Neural cell (in vitro differentiated cells): ENCODE results near the gene MAVS. TPM values are rescaled to one million over a fixed set of nuclear protein-coding genes. Genes with fewer than 3 reads are reported as not detected.

Source experiments
- H2AFZ ChIP-seq: fragments of 200-600, 300-800 bp; sonication (generic), shearing (Covaris generic); 2 replicates; pipeline ENCODE4 v1.6.0; 2014; ENCODE audit warnings: low read depth, mild to moderate bottlenecking, antibody characterized with exemption, low read length, moderate library complexity
- H3F3A ChIP-seq: fragments of 200-600 bp; shearing (Covaris generic); 2 replicates; pipeline ENCODE4 v1.6.1; 2016; ENCODE audit warnings: mild to moderate bottlenecking, moderate library complexity, mixed read lengths, antibody characterized with exemption, low read length; ENCODE audit not compliant: insufficient read depth, poor library complexity, severe bottlenecking
- H3K27ac ChIP-seq: fragments of 200-600, 300-800 bp; sonication (generic), shearing (Covaris generic); 2 replicates; pipeline ENCODE4 v1.5.1; 2014; ENCODE audit warnings: mild to moderate bottlenecking, low read length, moderate library complexity
- H3K27me3 ChIP-seq: fragments of 300-800, 200-600 bp; sonication (generic), shearing (Covaris generic); 2 replicates; pipeline ENCODE4 v1.6.0; 2014; ENCODE audit warnings: mild to moderate bottlenecking, low read depth, low read length, moderate library complexity; ENCODE audit not compliant: insufficient read depth
- H3K36me3 ChIP-seq: fragments of 300-800, 200-600 bp; sonication (generic), shearing (Covaris generic); 2 replicates; pipeline ENCODE4 v1.5.1; 2014; ENCODE audit warnings: mild to moderate bottlenecking, antibody characterized with exemption, low read length, moderate library complexity; ENCODE audit not compliant: insufficient read depth
- H3K4me2 ChIP-seq: fragments of 300-800, 200-600 bp; sonication (generic), shearing (Covaris generic); 2 replicates; pipeline ENCODE4 v1.6.0; 2014; ENCODE audit warnings: mild to moderate bottlenecking, low read length
- H3K4me3 ChIP-seq: fragments of 300-800, 200-600 bp; sonication (generic), shearing (Covaris generic); 2 replicates; pipeline ENCODE4 v1.5.1; 2014; ENCODE audit warnings: mild to moderate bottlenecking, low read length, moderate library complexity
- H3K79me2 ChIP-seq: fragments of 200-600 bp; shearing (Covaris generic); replicated peaks from 2 replicates; pipeline ENCODE4 v1.6.0; 2014; ENCODE audit warnings: mild to moderate bottlenecking, low read length, moderate library complexity; ENCODE audit not compliant: insufficient read depth
- H3K9ac ChIP-seq: fragments of 300-800, 200-600 bp; sonication (generic), shearing (Covaris generic); 2 replicates; pipeline ENCODE4 v1.6.1; 2016; ENCODE audit warnings: mild to moderate bottlenecking, low read length, mixed read lengths
- H3K9me2 ChIP-seq: fragments of 200-600 bp; shearing (Covaris generic); 2 replicates; pipeline ENCODE4 v1.6.1; 2016; ENCODE audit warnings: mild to moderate bottlenecking, low read length, mixed read lengths; ENCODE audit not compliant: insufficient read depth
- H3K9me3 ChIP-seq: fragments of 200-600, 300-800 bp; sonication (generic), shearing (Covaris generic); 2 replicates; pipeline ENCODE4 v1.6.1; 2016; ENCODE audit warnings: mild to moderate bottlenecking, mixed run types, low read length, moderate library complexity, mixed read lengths
- H4K20me1 ChIP-seq: fragments of 200-600 bp; shearing (Covaris generic); 2 replicates; pipeline ENCODE4 v1.6.1; 2016; ENCODE audit warnings: mild to moderate bottlenecking, mixed run types; ENCODE audit not compliant: insufficient read depth
- CTCF ChIP-seq: fragments of 450-650 bp; IDR thresholded peaks from 2 replicates; pipeline ENCODE4 v1.5.1; 2014; ENCODE audit warnings: antibody characterized with exemption, mild to moderate bottlenecking, moderate library complexity; ENCODE audit not compliant: poor library complexity, severe bottlenecking
- EP300 ChIP-seq: fragments of 450-650 bp; conservative IDR thresholded peaks from 2 replicates; pipeline ENCODE4 v1.6.1; 2014; ENCODE audit warnings: antibody characterized with exemption, mild to moderate bottlenecking, moderate library complexity; ENCODE audit not compliant: poor library complexity, severe bottlenecking
- EZH2 ChIP-seq: fragments of 200-600, 300-800 bp; shearing (Covaris generic), sonication (generic); IDR thresholded peaks from 2 replicates; pipeline ENCODE4 v1.6.1; 2014; ENCODE audit warnings: antibody characterized with exemption, low read length, borderline replicate concordance, mild to moderate bottlenecking; ENCODE audit not compliant: insufficient read depth, poor library complexity, severe bottlenecking
- MXI1 ChIP-seq: fragments of 450-650 bp; conservative IDR thresholded peaks from 2 replicates; pipeline ENCODE4 v1.6.1; 2014; ENCODE audit warnings: antibody characterized with exemption, mild to moderate bottlenecking; ENCODE audit not compliant: poor library complexity, severe bottlenecking
- POLR2AphosphoS5 ChIP-seq: IDR thresholded peaks from 2 replicates; pipeline ENCODE4 v1.6.1; 2012
- RAD21 ChIP-seq: fragments of 450-650 bp; conservative IDR thresholded peaks from 2 replicates; pipeline ENCODE4 v1.6.1; 2014; ENCODE audit warnings: antibody characterized with exemption, mild to moderate bottlenecking, moderate library complexity
- SMC3 ChIP-seq: fragments of 450-650 bp; conservative IDR thresholded peaks from 2 replicates; pipeline ENCODE4 v1.6.1; 2014; ENCODE audit warnings: antibody characterized with exemption, mild to moderate bottlenecking, moderate library complexity; ENCODE audit not compliant: poor library complexity
- TAF1 ChIP-seq: IDR thresholded peaks from 2 replicates; pipeline ENCODE4 v1.6.1; 2012; ENCODE audit warnings: low read depth
- polyA plus RNA-seq: library from polyadenylated mRNA; depleted of rRNA; stranded (reverse); fragments of >200 nt; gene quantifications from 2 replicates; pipeline ENCODE4 v1.2.3, GENCODE V29; 2014
- TF ChIP-seq, protein P1 (sequence below): IDR thresholded peaks from 2 replicates; pipeline ENCODE4 v1.6.1; 2012; ENCODE audit warnings: borderline replicate concordance

Gene MAVS
- polyA plus RNA-seq, 1 donor from 2014 or later, result 5.4 TPM

DNA sequence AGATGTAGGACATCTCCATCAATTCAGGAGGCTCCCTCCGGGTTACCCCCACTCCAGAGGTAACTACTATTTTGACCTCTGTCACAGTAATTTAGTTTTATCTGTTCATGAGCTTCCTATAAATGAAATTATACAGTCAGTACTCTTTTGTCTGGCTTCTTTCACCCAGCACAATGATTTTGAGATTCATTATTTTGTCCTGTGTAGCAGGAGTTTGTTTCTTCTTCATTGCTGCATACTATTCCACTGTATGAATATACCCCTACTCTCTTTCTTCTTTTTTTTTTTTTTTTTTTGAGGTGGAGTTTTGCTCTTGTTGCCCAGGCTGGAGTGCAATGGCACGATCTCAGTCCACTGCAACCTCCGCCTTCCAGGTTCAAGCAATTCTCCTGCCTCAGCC is 38.1 kb upstream of the MAVS start:
- H2AFZ ChIP-seq, result no peak overlapping the region
- H3K9me2 ChIP-seq, result no peaks in the 10 kb centered on the region
- no peak overlapping the region for H3K9ac ChIP-seq
- no peak overlapping the region for H3K27ac ChIP-seq
- no peaks in the 10 kb centered on the region for H3K79me2 ChIP-seq
- TF ChIP-seq SMC3, result no peak
- TF ChIP-seq TAF1, result no peak
- TF ChIP-seq POLR2AphosphoS5, result no peak
- TF ChIP-seq CTCF, result no peak
- TF ChIP-seq RAD21, result no peak
- no peak for TF ChIP-seq MXI1
- TF ChIP-seq EZH2, result no peak
- TF ChIP-seq EP300, result no peak
- TF ChIP-seq, protein P1, sequence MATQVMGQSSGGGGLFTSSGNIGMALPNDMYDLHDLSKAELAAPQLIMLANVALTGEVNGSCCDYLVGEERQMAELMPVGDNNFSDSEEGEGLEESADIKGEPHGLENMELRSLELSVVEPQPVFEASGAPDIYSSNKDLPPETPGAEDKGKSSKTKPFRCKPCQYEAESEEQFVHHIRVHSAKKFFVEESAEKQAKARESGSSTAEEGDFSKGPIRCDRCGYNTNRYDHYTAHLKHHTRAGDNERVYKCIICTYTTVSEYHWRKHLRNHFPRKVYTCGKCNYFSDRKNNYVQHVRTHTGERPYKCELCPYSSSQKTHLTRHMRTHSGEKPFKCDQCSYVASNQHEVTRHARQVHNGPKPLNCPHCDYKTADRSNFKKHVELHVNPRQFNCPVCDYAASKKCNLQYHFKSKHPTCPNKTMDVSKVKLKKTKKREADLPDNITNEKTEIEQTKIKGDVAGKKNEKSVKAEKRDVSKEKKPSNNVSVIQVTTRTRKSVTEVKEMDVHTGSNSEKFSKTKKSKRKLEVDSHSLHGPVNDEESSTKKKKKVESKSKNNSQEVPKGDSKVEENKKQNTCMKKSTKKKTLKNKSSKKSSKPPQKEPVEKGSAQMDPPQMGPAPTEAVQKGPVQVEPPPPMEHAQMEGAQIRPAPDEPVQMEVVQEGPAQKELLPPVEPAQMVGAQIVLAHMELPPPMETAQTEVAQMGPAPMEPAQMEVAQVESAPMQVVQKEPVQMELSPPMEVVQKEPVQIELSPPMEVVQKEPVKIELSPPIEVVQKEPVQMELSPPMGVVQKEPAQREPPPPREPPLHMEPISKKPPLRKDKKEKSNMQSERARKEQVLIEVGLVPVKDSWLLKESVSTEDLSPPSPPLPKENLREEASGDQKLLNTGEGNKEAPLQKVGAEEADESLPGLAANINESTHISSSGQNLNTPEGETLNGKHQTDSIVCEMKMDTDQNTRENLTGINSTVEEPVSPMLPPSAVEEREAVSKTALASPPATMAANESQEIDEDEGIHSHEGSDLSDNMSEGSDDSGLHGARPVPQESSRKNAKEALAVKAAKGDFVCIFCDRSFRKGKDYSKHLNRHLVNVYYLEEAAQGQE, result no peak
- no peaks in the 10 kb centered on the region for H4K20me1 ChIP-seq
- H3K36me3 ChIP-seq, result no peaks in the 10 kb centered on the region
- H3K4me3 ChIP-seq, result no peak overlapping the region
- H3K9me3 ChIP-seq, result no peaks in the 10 kb centered on the region
- no peak overlapping the region for H3K4me2 ChIP-seq
- H3K27me3 ChIP-seq, result no peaks in the 10 kb centered on the region
- no peaks in the 10 kb centered on the region for H3F3A ChIP-seq

- H4K20me1 ChIP-seq, result no peaks in the 10 kb centered on the region
- no peaks in the 10 kb centered on the region for H3K27me3 ChIP-seq
- no peak overlapping the region for H3K9ac ChIP-seq
- H3K27ac ChIP-seq, result no peak overlapping the region
- no peaks in the 10 kb centered on the region for H3K9me3 ChIP-seq
- no peak overlapping the region for H3K4me2 ChIP-seq
- no peak for TF ChIP-seq EZH2
- TF ChIP-seq CTCF, result no peak
- TF ChIP-seq, protein P1, result no peak
- TF ChIP-seq EP300, result no peak
- no peak for TF ChIP-seq MXI1
- no peak for TF ChIP-seq SMC3
- no peak for TF ChIP-seq RAD21
- no peak for TF ChIP-seq POLR2AphosphoS5
- TF ChIP-seq TAF1, result no peak
- no peak overlapping the region for H2AFZ ChIP-seq
- H3F3A ChIP-seq, result no peaks in the 10 kb centered on the region
- H3K79me2 ChIP-seq, result no peaks in the 10 kb centered on the region
- H3K4me3 ChIP-seq, result no peak overlapping the region
- no peaks in the 10 kb centered on the region for H3K9me2 ChIP-seq
- no peaks in the 10 kb centered on the region for H3K36me3 ChIP-seq
Observed at GRCh38 chr20:3811467-3812258, 35.0 kb upstream of the MAVS start.
